ENCODE results near the gene USP30.
"Not testable (repeated sequence)": the region's sequence is repeated elsewhere in the genome, so short reads cannot be mapped to it uniquely, and the experiment has no call there.

Gene USP30

GRCh38 chr12:109033239-109034196 lies 18.9 kb upstream of the USP30 start:
- no peak for DNase-seq
- TF ChIP-seq GATA1 (IDR thresholded peaks at IDR 0.05; ENCODE audit: low read depth, low read length), result no peak
- no peak for TF ChIP-seq POLR2A (IDR thresholded peaks at IDR 0.05; ENCODE audit: low read length)

- no peak for TF ChIP-seq POLR2A (IDR thresholded peaks at IDR 0.05; ENCODE audit: low read length)
- TF ChIP-seq GATA1 (IDR thresholded peaks at IDR 0.05; ENCODE audit: low read depth, low read length), result no peak
- DNase-seq, result no peak
Measured at GRCh38 chr12:109036975-109037374, 15.4 kb upstream of the USP30 start.

- TF ChIP-seq POLR2A (IDR thresholded peaks at IDR 0.05; ENCODE audit: low read length) (no peak), GATA1 (IDR thresholded peaks at IDR 0.05; ENCODE audit: low read depth, low read length) (no peak)
Measured at GRCh38 chr12:109044241-109044640, 8.1 kb upstream of the USP30 start.

GRCh38 chr12:109047081-109047805 lies 5.1 kb upstream of the USP30 start:
- TF ChIP-seq GATA1 (IDR thresholded peaks at IDR 0.05; ENCODE audit: low read depth, low read length), result no peak
- TF ChIP-seq POLR2A (IDR thresholded peaks at IDR 0.05; ENCODE audit: low read length), result no peak
- no peak for DNase-seq

More at GRCh38 chr12:109044241-109044640, 8.1 kb upstream of the USP30 start:
- no peak for DNase-seq

GRCh38 chr12:109048706-109049105 lies 3.7 kb upstream of the USP30 start:
- DNase-seq, result not testable (repeated sequence)

GRCh38 chr12:109049794-109050193 lies 2.6 kb upstream of the USP30 start:
- DNase-seq, result not testable (repeated sequence)

GRCh38 chr12:109052097-109052413 lies 321 bp upstream of the USP30 start:
- TF ChIP-seq GATA1 (IDR thresholded peaks at IDR 0.05; ENCODE audit: low read depth, low read length), result no peak
- TF ChIP-seq POLR2A (IDR thresholded peaks at IDR 0.05; ENCODE audit: low read length), result no peak
- no peak for DNase-seq

GRCh38 chr12:109053382-109054123 lies 1.2 kb downstream of the USP30 start:
- DNase-seq, result peak; percentile 65 to 68
- no peak for TF ChIP-seq POLR2A (IDR thresholded peaks at IDR 0.05; ENCODE audit: low read length)

GRCh38 chr12:109054124-109054513 lies 1.7 kb downstream of the USP30 start:
- DNase-seq, result not testable (repeated sequence)

GRCh38 chr12:109054520-109054919 lies 2.1 kb downstream of the USP30 start:
- TF ChIP-seq GATA1 (IDR thresholded peaks at IDR 0.05; ENCODE audit: low read depth, low read length) (no peak), POLR2A (IDR thresholded peaks at IDR 0.05; ENCODE audit: low read length) (no peak)
- DNase-seq, result no peak

- no peak for TF ChIP-seq POLR2A (IDR thresholded peaks at IDR 0.05; ENCODE audit: low read length)
- no peak for DNase-seq
Measured at GRCh38 chr12:109056891-109057290, 4.5 kb downstream of the USP30 start.

GRCh38 chr12:109057376-109057775 lies 5.0 kb downstream of the USP30 start:
- DNase-seq, result no peak
- TF ChIP-seq POLR2A (IDR thresholded peaks at IDR 0.05; ENCODE audit: low read length), result no peak
- no peak for TF ChIP-seq GATA1 (IDR thresholded peaks at IDR 0.05; ENCODE audit: low read depth, low read length)

- DNase-seq, result no peak
Measured at GRCh38 chr12:109058773-109059172, 6.4 kb downstream of the USP30 start.

GRCh38 chr12:109064143-109064542 lies 11.8 kb downstream of the USP30 start:
- TF ChIP-seq POLR2A (IDR thresholded peaks at IDR 0.05; ENCODE audit: low read length) (no peak), GATA1 (IDR thresholded peaks at IDR 0.05; ENCODE audit: low read depth, low read length) (no peak)

More at GRCh38 chr12:109058773-109059172, 6.4 kb downstream of the USP30 start:
- TF ChIP-seq GATA1 (IDR thresholded peaks at IDR 0.05; ENCODE audit: low read depth, low read length), result no peak
- TF ChIP-seq POLR2A (IDR thresholded peaks at IDR 0.05; ENCODE audit: low read length), result no peak

More at GRCh38 chr12:109064143-109064542, 11.8 kb downstream of the USP30 start:
- DNase-seq, result no peak
